Myocyte (in vitro differentiated cells): ENCODE results near the gene RHBDL1. TPM values are rescaled to one million over a fixed set of nuclear protein-coding genes. Genes with fewer than 3 reads are reported as not detected.

Source experiments
- total RNA-seq: library from RNA; depleted of rRNA; stranded (reverse); fragments of >200 nt; gene quantifications from 2 replicates; pipeline ENCODE4 v1.2.3, GENCODE V29; 2014

Gene RHBDL1
- total RNA-seq, 1 donor from 2014 or later = 1.5 TPM

Other genes starting within 250 kb of the RHBDL1 start
- gene CAPN15, start 148.0 kb upstream of the RHBDL1 start, total RNA-seq = 81.8 and 141 TPM in 2 replicates
- 2.9 and 12.5 TPM in 2 replicates for gene PRR35, start 115.3 kb upstream of the RHBDL1 start, total RNA-seq
- 0.05 and 1.2 TPM in 2 replicates for gene NHLRC4, start 108.7 kb upstream of the RHBDL1 start, total RNA-seq
- 45.4 and 59.9 TPM in 2 replicates for gene PIGQ, start 105.7 kb upstream of the RHBDL1 start, total RNA-seq
- gene RAB40C, start 85.6 kb upstream of the RHBDL1 start, total RNA-seq = 17.2 and 19.1 TPM in 2 replicates
- 0.70 and 0.83 TPM in 2 replicates for gene WFIKKN1, start 44.7 kb upstream of the RHBDL1 start, total RNA-seq
- gene METTL26, start 39.4 kb upstream of the RHBDL1 start, total RNA-seq = 83.6 and 83.7 TPM in 2 replicates
- 54.5 and 61.2 TPM in 2 replicates for gene MCRIP2, start 33.8 kb upstream of the RHBDL1 start, total RNA-seq
- gene WDR90, start 26.3 kb upstream of the RHBDL1 start, total RNA-seq = 6.5 and 8.0 TPM in 2 replicates
- gene RHOT2, start 7.5 kb upstream of the RHBDL1 start, total RNA-seq = 70.3 and 73.9 TPM in 2 replicates
- gene STUB1, start 4.7 kb downstream of the RHBDL1 start, total RNA-seq = 239 and 243 TPM in 2 replicates
- gene JMJD8, start 8.7 kb downstream of the RHBDL1 start, total RNA-seq = 74.5 and 77.7 TPM in 2 replicates
- 11.0 and 12.5 TPM in 2 replicates for gene WDR24, start 14.7 kb downstream of the RHBDL1 start, total RNA-seq
- 0.21 and 0.51 TPM in 2 replicates for gene FBXL16, start 30.1 kb downstream of the RHBDL1 start, total RNA-seq
- gene METRN, start 39.4 kb downstream of the RHBDL1 start, total RNA-seq = 105 and 172 TPM in 2 replicates
- 44.0 and 71.7 TPM in 2 replicates for gene ANTKMT, start 45.5 kb downstream of the RHBDL1 start, total RNA-seq
- gene CCDC78, start 50.8 kb downstream of the RHBDL1 start, total RNA-seq = 5.9 and 6.0 TPM in 2 replicates
- 32.6 and 38.5 TPM in 2 replicates for gene HAGHL, start 51.4 kb downstream of the RHBDL1 start, total RNA-seq
- 39.2 TPM in 2 replicates for gene CIAO3, start 65.3 kb downstream of the RHBDL1 start, total RNA-seq
- not detected in 2 replicates for gene MSLN, start 85.1 kb downstream of the RHBDL1 start, total RNA-seq
- 31.0 and 41.3 TPM in 2 replicates for gene RPUSD1, start 112.7 kb downstream of the RHBDL1 start, total RNA-seq
- gene CHTF18, start 112.9 kb downstream of the RHBDL1 start, total RNA-seq = 7.5 and 10.0 TPM in 2 replicates
- not detected in 2 replicates for gene GNG13, start 125.1 kb downstream of the RHBDL1 start, total RNA-seq